Central memory CD4-positive, alpha-beta T cell (primary cell): ENCODE measurements around the gene ZNF354C.
A peak's percentile ranks its signal among the peaks of the same experiment; 100 is the strongest.
"Not testable (repeated sequence)": the region's sequence is repeated elsewhere in the genome, so short reads cannot be mapped to it uniquely, and the experiment has no call there.

Experiments
- DNase-seq: peaks from one replicate; pipeline ENCODE4 v3.0.0; 2022
- total RNA-seq, 3 experiments: gene quantifications; one replicate each; lab custom pipeline; 2026; lab: John Stamatoyannopoulos, UW

Gene ZNF354C
- total RNA-seq: 23.2 to 38.0 (median 23.4) reads per million in 3 experiments

GRCh38 chr5:179060116-179061008 is at the start of gene ZNF354C:
Gene ZNF354C (plus strand): TSS chr5:179060373. CDS start chr5:179062069, 1,696 bp downstream.
- DNase-seq: peak; percentile 80

GRCh38 chr5:179023528-179024189 is 36.5 kb upstream of the ZNF354C start, which contains the start of gene ZNF879:
Gene ZNF879 (plus strand): TSS chr5:179023804. CDS start chr5:179025005, 1,201 bp downstream.
- DNase-seq: peak; percentile 93

GRCh38 chr5:179033004-179033580 is 27.1 kb upstream of the ZNF354C start:
- no peak for DNase-seq

- no peak for DNase-seq
Measured at GRCh38 chr5:179044765-179045164, 15.4 kb upstream of the ZNF354C start.

GRCh38 chr5:179051784-179052183 is 8.4 kb upstream of the ZNF354C start:
- DNase-seq: no peak

GRCh38 chr5:179054036-179054785 is 6.0 kb upstream of the ZNF354C start:
- DNase-seq: no peak

GRCh38 chr5:179054876-179055275 is 5.3 kb upstream of the ZNF354C start:
- no peak for DNase-seq

GRCh38 chr5:179055436-179055835 is 4.7 kb upstream of the ZNF354C start:
- no peak for DNase-seq

- no peak for DNase-seq
Measured at GRCh38 chr5:179055841-179056240, 4.3 kb upstream of the ZNF354C start.

- no peak for DNase-seq
Measured at GRCh38 chr5:179061025-179061424, 852 bp downstream of the ZNF354C start.

- no peak for DNase-seq
Measured at GRCh38 chr5:179065703-179066102, 5.5 kb downstream of the ZNF354C start.

- DNase-seq: no peak
Measured at GRCh38 chr5:179079165-179079987, 19.2 kb downstream of the ZNF354C start.

- DNase-seq: no peak
Measured at GRCh38 chr5:179080724-179081123, 20.6 kb downstream of the ZNF354C start.

- DNase-seq: no peak
Measured at GRCh38 chr5:179089502-179089901, 29.3 kb downstream of the ZNF354C start.

GRCh38 chr5:179101282-179101681 is 41.1 kb downstream of the ZNF354C start:
- not testable (repeated sequence) for DNase-seq

GRCh38 chr5:179110528-179110927 is 50.4 kb downstream of the ZNF354C start:
- DNase-seq: no peak

- DNase-seq: no peak
Measured at GRCh38 chr5:179111267-179112207, 51.4 kb downstream of the ZNF354C start.

GRCh38 chr5:179112469-179113142 is 52.4 kb downstream of the ZNF354C start:
- no peak for DNase-seq

GRCh38 chr5:179113143-179113530 is 53.0 kb downstream of the ZNF354C start:
- no peak for DNase-seq
